Astrocyte (in vitro differentiated cells and primary cell): ENCODE measurements around the gene ADRA2C.

ENCODE experiments used
- EZH2 ChIP-seq: IDR thresholded peaks from 2 replicates; pipeline ENCODE4 v1.6.1; 2012; ENCODE audit warnings: mild to moderate bottlenecking, low read length, inconsistent platforms; ENCODE audit not compliant: insufficient read depth
- TF ChIP-seq, protein P1 (sequence below): IDR thresholded peaks from 2 replicates; pipeline ENCODE4 v1.5.1; 2011; ENCODE audit warnings: low read depth, mild to moderate bottlenecking, inconsistent platforms, low read length, moderate library complexity; ENCODE audit not compliant: insufficient read depth

DNA sequence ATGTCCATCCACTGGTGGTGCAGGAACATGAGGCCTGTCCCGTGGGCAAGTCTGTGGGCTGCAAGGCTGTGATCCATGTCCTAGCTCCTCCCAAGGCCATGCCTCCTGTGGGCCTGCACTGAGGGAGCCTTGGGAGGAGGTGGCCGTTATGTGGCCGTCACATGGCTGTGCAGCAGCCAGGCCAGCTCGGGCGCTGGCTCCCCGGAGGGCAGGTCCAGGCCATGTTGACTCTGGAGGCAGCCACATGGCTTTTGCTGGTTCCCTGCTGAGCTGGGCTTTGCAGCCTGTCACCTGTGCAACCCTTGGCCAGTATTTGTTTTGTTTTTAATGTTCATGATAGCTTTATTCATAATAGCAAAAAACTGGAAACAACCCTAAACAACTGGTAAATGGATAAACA, 13.3 kb downstream of the ADRA2C start:
- TF ChIP-seq, protein P1, sequence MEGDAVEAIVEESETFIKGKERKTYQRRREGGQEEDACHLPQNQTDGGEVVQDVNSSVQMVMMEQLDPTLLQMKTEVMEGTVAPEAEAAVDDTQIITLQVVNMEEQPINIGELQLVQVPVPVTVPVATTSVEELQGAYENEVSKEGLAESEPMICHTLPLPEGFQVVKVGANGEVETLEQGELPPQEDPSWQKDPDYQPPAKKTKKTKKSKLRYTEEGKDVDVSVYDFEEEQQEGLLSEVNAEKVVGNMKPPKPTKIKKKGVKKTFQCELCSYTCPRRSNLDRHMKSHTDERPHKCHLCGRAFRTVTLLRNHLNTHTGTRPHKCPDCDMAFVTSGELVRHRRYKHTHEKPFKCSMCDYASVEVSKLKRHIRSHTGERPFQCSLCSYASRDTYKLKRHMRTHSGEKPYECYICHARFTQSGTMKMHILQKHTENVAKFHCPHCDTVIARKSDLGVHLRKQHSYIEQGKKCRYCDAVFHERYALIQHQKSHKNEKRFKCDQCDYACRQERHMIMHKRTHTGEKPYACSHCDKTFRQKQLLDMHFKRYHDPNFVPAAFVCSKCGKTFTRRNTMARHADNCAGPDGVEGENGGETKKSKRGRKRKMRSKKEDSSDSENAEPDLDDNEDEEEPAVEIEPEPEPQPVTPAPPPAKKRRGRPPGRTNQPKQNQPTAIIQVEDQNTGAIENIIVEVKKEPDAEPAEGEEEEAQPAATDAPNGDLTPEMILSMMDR = no peak
- no peak for TF ChIP-seq EZH2
